GM21390 (cell line): ENCODE measurements around the gene CRABP1.

Experiments
- ATAC-seq: cut with Tn5 transposase; IDR thresholded peaks from one replicate; pipeline ENCODE4 v1.9.1; 2021; ENCODE audit not compliant: unreplicated experiment

The CRABP1 gene

DNA sequence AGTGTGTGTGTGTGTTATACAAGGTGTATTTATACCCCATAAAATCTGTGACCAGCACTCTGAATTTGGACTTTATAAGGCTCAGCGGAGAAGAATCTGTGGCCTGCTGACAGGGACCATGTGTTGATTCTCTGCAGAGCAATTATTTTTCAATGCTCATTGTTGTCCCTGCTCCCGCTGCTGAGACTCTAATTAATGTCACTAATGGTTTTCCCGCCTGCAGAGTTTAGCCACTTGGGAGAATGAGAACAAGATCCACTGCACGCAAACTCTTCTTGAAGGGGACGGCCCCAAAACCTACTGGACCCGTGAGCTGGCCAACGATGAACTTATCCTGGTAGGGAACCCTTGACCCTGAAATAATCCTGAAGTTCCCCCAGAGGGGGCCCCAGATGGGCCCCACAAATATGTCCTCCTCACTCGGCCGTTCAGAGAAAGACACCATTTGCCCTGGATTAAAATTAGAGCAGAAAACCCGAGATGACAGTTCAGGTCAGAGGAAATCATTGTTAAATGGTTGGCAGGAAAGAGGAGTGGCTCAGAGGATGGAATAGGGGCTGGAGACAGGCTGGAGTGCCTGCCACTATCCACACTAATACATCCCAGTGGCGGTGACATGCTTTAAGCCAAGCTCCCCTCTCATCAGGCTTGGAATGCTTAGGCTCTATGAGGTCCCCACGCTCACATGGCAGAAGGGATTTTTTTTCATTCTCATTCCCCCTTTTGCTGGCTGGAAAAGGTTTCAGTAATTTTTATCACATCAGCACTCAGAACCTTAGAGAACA, 3.3 kb downstream of the CRABP1 start:
- no peak for ATAC-seq

DNA sequence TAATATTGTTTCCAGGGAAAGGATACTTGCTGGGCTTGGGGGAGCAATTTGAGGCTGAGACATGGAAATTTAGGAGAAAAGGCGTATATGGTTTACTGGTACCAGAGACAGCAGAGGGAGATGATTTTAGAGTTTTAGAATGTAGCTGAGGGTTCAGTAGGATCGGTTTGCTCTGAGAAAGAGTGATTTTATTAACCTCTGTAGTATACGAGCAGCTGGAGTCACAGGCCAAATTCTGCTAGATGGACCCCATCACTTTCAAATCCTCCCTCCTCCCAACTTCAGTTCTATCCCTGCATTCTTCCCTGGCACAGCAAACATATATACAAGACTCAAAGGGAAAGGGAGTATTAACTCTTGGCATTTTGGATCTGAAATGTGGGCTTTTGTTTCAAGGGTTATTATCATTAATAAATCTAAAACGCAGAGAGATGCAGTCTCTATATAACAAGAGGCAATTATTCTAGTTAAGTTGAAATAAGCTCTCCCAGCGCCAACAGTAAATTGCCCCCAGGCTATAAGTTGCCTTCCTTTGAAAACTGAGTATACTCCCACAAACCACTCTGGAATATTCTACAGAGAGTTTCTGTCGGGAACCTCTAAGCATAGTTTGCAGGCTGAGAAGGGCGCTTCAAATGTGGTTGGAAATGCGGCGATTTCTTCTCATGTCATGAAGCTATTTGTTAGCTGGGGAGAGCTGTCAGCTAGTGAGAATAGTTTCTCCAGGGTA, 5.4 kb downstream of the CRABP1 start:
- no peak for ATAC-seq

DNA sequence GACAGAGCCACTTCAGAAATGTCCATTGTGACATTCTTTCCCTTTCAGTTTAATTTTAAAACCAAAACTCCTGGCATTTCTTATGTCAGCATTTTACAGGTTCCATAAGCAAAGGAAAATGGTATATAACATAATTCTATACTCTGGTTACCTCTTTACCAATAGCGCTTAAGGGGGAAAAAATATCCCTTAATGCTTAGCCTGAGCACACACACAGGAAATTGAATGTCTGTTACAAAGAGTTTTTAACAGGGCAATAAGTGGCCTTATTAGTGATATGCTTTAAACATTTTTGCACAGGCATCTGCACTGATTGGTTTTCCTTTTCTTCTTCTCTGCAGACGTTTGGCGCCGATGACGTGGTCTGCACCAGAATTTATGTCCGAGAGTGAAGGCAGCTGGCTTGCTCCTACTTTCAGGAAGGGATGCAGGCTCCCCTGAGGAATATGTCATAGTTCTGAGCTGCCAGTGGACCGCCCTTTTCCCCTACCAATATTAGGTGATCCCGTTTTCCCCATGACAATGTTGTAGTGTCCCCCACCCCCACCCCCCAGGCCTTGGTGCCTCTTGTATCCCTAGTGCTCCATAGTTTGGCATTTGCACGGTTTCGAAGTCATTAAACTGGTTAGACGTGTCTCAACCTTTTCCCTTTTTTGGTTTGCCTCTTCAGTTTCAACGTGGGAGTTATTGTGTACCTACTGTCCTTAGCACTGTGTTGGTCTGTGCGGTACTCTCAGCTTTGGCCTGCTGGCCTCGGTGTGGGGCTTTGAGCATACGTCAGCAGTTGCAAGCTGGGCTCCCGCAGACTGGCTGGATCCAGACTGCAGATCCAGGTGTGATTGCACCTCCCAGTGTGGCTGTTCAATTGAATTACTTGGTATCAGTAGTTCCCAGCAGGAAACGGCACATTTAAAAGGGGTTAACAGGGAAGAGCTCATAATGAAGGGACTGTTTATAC, 7.7 kb downstream of the CRABP1 start:
- ATAC-seq = no peak

DNA sequence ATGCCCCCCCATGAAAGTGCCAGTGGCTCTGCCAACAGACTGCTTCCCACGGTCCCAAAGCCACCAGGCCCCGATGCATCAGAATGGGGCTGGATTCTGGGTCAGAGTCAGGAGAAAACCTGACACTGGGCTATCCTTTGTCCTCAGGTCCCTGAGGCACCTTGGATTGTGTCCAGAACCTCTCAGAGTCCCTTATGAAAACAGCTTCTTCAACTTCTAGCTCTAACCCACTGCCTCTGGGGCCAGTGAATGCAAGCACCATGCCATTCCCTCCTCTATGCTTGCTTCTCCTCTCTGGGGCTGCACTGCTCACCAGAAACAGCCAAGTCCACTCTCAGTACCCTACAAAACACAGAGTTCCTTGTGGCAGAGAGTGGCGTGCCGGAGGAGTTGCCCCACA, 9.9 kb downstream of the CRABP1 start:
- no peak for ATAC-seq

DNA sequence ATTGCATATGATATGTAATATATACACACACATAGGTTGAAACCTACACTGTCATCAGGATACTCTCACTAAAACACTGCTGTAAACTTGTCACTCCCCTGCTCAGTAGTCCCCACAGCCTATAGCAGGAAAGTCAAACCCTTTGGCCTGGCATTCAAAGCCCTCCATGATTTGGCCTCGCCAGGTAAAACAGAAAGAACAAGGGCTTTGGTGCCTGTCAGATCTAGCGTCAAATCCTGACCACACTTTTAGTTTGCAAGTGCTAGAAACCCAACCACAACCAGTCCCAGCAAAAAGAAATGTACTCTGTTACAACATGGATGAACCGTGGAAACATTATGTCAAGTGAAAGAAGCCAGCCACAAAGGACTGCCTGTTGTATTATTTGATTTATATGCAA, 11.4 kb downstream of the CRABP1 start:
- no peak for ATAC-seq

DNA sequence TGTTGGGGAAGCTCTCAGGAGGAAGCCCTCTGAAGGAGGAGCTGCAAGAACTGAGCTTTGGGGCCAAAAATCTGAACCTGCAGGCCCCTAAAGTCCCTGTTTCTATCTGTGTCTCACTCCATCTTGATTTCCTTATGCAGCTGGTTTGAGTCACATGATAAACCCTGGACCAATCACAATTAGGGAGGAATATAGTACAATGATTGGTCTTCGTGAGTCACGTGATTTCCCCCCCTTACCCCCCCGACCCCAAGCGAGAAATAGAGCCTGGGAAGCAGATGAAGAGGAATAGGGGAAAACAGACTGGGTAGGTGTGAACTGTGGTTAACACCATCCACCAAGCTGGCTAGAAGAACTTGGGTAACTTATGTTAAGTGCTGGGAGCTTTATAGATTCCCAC, 12.9 kb downstream of the CRABP1 start:
- ATAC-seq = no peak

DNA sequence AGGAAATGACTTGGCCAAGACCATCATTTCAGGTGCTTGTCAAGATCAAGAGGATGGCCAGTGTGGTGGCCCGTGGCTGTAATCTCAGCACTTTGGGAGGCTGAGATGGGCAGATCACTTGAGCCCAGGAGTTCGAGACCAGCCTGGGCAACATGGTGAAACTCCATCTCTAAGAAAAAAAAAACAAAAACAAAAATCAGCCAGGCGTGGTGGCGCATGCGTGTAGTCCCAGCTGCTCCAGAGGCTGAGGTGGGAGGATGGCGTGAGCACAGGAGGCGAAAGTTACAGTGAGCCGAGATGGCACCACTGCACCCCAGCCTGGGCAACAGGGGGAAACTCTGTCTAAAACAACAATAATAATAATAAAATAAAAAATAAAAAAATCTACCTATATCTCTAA, 15.0 kb downstream of the CRABP1 start:
- no peak for ATAC-seq

DNA sequence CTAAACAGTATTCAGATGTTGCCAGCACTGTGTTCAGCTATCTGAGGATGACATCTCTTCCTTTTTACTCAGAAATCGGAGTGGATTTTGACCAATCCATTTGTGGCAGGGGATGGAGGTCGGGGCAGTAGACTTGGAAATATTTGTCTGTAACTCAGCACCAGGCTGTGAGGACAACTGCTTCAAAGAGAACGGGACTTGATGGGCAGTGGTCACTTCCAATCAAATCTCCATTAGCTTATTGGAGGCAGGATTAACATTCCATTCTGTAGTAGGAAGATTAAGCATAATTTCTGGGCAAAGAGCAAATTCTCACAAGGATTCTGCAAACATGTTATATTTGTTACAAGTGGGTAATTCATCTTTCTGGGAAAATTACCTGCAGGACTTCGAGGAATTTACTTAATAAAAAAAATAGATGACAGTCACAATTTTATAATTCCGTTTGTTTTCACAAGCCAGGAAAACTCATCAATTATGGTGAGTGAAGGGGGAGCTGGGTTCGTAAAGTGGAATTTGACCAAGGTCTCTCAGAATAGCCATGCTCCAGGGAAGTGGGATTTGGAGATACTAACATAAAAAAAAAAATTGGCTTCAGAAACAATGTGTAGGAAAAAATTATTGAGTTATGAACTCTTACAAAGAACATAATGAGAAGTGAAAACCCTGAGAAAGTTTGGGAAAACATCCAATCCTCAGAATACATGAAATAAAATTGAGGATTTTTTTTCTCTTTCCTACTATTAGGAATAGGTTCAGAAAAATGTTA, 18.1 kb downstream of the CRABP1 start:
- ATAC-seq = no peak

DNA sequence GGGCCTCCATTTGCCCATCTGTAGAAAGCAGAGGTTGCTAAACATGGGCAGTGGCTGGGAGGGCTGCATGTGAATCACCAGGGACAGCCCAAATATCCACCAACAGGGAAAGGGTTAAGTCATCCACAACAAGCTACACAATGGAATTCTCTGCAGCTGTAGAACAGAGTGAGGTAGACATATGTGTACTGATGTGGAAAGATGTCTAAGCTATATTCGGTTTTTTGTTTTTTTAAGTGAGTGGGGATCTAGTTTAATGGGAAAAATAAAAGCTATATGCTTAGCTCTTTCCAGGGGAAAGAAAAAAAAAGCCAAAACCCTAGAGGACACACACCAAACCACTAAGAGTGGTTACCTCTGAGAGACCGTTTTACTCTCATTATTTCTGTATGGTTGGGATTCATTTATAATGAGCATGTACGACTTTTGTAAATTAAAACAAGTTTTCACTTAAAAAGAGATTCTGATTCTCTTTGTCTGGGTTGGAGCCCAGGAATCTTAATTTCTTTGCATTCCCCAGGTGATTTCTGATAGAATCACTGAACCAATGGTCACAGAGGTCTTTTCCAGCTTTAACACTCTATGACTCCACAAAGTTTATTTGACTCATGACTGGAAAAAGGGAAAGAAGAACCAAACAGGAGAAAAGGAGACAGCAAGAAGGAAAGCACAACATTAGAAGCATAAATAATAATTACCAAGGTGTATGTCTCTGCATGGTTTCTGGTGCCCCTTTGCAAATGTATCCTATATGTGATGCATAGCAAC, 19.1 kb downstream of the CRABP1 start:
- no peak for ATAC-seq

DNA sequence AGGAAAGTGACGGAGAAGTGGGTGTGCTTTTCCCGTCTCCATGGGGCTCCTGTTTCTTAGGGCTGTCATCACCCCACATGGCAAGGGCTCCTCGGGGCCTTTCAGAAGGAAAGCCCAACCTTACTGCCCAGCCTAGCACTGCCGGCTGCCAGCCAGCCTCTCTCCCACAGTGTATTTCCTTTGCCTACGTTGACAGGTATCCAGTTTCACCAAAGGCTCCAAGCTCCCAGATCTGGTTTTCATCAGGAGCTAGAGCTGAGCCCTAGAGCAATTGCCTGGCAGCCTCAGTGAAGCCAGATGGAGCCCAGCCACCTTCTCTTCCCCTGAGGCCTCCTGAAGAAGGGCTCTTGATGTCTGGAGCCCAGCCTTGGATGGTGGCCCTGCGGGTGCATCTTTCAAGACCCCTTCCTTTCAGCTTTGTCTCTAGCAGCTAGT, 20.2 kb downstream of the CRABP1 start:
- ATAC-seq = no peak

DNA sequence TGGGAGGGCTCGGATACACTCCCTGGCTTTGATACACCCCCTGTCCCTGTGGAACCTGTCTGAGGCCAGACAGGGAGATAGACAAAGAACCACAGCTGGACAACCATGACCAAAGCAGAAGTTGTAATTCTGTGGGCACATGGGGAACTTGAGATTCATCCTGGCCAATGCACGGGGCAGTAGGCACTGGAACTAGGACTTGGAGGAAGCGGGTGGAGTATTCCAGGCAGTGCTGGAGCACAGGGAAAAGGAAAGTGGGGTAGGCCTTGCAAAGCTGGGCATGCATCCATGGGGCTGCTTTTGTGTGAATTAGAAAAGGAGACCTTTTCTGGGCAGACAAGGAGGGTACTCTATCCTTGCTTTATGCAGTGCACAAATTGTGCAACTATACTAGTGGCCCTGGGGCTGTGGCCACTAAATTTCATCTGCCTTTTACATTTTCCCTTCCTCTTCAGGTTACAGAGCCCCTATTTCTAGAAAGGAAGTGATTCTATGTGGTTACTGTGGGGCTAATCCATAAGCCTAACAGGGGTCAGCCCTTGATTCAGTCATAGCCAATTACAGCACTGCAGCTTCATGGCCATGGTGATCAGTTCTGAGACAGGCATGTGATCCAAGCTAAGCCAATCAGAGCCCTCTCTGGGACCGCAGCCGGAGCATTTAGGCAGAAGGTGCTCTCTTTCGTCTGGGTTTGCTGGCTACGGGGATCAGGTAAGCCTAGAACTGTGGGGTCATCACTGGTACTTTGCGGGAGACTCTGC, 21.0 kb downstream of the CRABP1 start:
- ATAC-seq = no peak

DNA sequence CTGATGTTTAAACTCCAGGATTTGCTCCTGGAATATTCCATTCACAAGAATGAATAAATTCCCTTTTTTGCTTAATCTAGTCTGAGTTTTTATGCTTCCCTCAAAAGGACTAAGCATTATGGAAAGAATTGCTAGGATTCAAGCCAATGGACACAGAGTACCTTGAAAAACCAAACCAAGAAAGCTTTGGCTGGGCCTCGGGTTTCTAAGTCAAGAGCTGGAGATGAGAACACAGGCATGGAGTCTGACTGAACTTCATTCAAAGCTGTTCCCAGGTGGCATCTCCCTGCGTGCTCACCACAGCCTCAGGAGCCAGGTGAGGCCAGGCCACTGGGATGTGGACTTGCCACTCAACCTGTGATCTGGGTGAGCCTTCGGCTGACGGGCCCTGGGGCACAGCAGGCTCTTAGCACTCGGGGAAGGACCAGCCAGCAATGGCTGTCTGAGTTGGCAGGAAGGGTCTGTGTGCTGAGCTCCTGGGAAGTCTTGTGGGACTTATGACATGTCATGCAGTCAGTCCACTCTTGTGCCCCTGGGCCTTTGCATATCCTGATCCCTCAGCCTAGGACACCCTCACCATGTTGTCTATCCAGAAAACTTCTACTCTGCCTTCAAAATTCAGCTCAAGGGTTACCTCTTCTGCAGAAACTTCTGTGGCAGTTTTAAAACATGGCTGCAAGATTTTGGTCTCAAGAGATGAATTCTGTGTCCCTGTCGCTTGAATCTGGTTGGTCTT, 21.8 kb downstream of the CRABP1 start:
- no peak for ATAC-seq

DNA sequence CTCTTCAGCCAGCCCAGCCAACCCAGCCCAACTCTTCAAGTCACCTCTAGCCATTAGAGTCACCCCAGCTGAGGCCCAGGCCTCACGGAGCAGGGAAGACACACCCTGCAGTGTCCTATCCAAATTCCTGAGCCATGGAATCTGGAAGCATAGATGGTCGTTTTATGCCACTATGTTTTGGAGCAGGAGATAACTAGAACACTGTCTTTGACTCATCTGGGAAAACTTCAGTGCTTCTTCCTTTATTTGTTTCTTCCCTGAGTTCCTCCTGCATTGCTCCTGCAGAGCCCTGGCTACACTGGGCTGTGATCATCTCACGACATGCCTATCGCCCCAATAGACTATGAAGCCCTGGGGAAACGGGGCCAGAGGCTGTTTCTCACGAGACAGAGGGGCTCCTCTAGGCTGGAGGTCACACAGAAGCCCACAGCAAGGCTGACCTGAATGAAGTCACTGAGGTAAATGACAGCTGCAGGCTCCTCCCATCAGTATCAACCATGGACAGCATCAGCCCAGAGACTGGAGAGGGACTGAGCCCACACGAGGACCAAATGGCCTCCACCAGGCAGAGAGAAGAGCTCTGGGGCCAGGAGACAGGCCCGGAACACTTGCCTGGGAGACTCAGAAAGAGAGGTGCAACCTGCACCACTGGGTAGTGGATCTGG, 22.7 kb downstream of the CRABP1 start:
- no peak for ATAC-seq

DNA sequence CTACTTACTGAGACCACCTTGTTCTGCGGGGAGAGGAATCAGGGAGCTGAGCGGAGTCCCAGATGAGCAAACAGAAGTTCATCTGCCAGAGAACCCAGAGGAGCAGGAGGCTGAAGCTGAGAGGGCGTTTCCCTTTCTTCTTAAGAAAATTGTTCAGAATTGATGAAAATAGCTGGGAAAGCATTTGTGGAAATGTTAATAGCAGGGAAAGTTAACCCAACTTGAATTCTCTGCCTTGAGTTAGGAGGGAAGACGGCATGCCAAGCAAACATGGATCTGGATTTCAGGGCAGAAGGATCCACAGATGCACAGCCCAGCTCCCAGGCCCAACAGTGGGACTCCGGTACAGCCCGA, 23.2 kb downstream of the CRABP1 start:
- ATAC-seq = no peak

DNA sequence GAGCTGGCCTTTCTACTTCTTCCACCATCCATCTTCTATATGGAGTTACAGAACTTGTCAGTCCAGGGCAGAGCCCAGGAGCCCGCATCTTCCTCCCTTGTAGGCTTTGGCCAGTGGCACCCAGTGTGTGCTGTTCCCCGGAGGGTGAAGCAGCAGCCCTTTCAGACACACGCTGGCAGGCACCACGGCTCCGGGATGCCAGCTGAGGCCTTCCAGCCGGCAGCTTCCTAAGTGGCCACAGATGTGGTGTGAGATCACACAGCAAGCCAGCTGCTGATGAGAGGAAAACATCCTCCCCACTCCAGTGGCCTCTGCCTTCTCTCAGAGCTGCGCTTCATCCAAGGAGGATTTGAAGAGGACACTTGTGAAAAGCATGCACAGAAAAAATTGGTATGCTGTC, 24.1 kb downstream of the CRABP1 start:
- no peak for ATAC-seq

DNA sequence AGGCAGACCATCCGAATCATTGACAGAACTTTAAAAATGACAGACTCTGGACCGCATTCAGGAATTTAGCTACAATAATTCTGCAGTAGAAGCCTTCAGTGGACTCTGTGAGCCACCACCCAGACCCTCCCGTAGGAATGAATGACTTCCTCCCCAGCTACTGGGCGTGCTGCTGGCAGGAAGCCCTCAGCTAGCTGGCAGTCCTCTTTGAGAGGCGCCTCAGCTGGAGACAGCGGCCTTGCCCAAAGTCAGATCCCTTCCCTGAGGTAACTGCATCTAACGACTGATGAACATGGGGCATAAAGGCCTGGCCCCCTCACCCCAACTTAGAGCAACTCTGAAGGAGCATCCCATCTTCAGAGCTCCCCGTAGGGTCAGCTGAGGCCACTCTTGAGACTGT, 25.8 kb downstream of the CRABP1 start:
- ATAC-seq = no peak

DNA sequence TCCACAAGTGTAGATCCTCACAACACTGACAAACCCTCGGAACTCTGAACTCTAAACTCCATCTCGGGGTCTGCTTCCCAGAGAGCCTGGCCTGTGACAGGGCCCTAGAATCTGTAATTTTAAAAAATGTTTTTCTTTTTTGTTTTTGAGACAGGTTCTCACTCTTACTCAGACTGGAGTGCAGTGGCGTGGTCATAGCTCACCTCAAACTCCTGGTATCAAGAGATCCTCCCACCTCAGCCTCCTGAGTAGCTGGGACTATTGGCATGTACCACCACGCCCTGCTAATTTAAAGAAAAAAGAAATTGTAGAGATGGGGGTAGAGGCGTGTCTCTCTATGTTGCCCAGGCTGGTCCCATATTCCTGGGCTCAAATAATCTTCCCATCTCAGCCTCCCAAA, 26.2 kb downstream of the CRABP1 start:
- no peak for ATAC-seq

DNA sequence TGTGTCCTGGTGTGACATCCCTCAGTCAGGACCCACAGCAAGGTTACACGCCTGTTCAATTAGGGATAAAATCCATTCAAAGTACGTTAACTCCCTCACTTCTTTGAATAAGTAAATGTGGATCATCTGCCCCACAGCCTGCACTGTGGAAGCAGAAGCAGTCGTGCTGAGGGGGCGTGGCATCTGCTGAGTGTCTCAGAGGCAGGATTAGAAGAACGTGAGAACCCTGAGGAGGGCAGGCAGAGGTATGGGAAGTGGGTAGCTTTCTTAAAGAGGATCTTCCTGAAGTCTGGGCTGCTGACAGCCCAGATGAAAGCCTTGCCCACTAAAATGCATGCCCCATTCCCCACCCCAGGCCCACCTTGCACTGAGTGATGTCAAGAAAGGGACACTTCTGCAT, 28.5 kb downstream of the CRABP1 start:
- no peak for ATAC-seq
